DND-41 (cell line): Measurements from ENCODE around the gene PARVB.

Experiments
- ATAC-seq: fragments of 200-7000 bp; cut with Tn5 transposase; 3 replicates; pipeline ENCODE4 v1.9.1; 2021; ENCODE audit warnings: low read depth; ENCODE audit not compliant: insufficient read depth
- DNase-seq: peaks from one replicate; pipeline ENCODE4 v3.0.0-alpha.2; 2020
- H2AFZ ChIP-seq: 2 replicates; pipeline ENCODE4 v1.6.0; 2012; ENCODE audit warnings: low read depth, low read length
- H3K27ac ChIP-seq: 2 replicates; pipeline ENCODE4 v1.5.1; 2012; ENCODE audit warnings: low read length, inconsistent platforms
- H3K27me3 ChIP-seq: fragments of 200-600 bp; sonication (generic); 2 replicates; pipeline ENCODE4 v1.6.0; 2012; ENCODE audit warnings: low read length, mild to moderate bottlenecking, inconsistent platforms; ENCODE audit not compliant: insufficient read depth, poor library complexity
- H3K36me3 ChIP-seq: 2 replicates; pipeline ENCODE4 v1.5.1; 2012; ENCODE audit warnings: low read length, inconsistent platforms; ENCODE audit not compliant: insufficient read depth
- H3K4me1 ChIP-seq: 2 replicates; pipeline ENCODE4 v1.5.1; 2012; ENCODE audit warnings: mild to moderate bottlenecking, low read length; ENCODE audit not compliant: insufficient read depth
- H3K4me2 ChIP-seq: 2 replicates; pipeline ENCODE4 v1.6.0; 2012; ENCODE audit warnings: mild to moderate bottlenecking, moderate library complexity, low read length, inconsistent platforms; ENCODE audit not compliant: insufficient read depth
- H3K4me3 ChIP-seq, 2 experiments: fragments of 200-600 bp in 1 of 2; shearing (Covaris generic) in 1 of 2; 2 replicates each; pipeline ENCODE4 v1.5.1; 2012 to 2016; ENCODE audit warnings: inconsistent platforms in 2 of 2, low read length in 2 of 2, mild to moderate bottlenecking in 2 of 2, low read depth in 1 of 2, moderate library complexity in 1 of 2
- H3K79me2 ChIP-seq: 2 replicates; pipeline ENCODE4 v1.6.0; 2012; ENCODE audit warnings: low read length, inconsistent platforms; ENCODE audit not compliant: insufficient read depth
- H3K9ac ChIP-seq: 2 replicates; pipeline ENCODE4 v1.6.0; 2012; ENCODE audit warnings: low read depth, mild to moderate bottlenecking, inconsistent platforms, low read length, moderate library complexity
- H3K9me3 ChIP-seq: 2 replicates; pipeline ENCODE4 v1.5.1; 2012; ENCODE audit warnings: low read length, moderate library complexity, mild to moderate bottlenecking, inconsistent platforms; ENCODE audit not compliant: insufficient read depth, severe bottlenecking
- H4K20me1 ChIP-seq: 2 replicates; pipeline ENCODE4 v1.6.0; 2012; ENCODE audit warnings: low read length; ENCODE audit not compliant: insufficient read depth
- EZH2 ChIP-seq: IDR thresholded peaks from 3 replicates; pipeline ENCODE4 v1.6.1; 2012; ENCODE audit warnings: borderline replicate concordance, low read depth, mild to moderate bottlenecking, moderate library complexity, low read length, inconsistent platforms; ENCODE audit not compliant: severe bottlenecking
- TF ChIP-seq, protein P1 (sequence below): IDR thresholded peaks from 2 replicates; pipeline ENCODE4 v1.5.1; 2012; ENCODE audit warnings: borderline replicate concordance, low read length, moderate library complexity, mild to moderate bottlenecking; ENCODE audit not compliant: poor library complexity, severe bottlenecking; ENCODE audit errors: extremely low read depth

The PARVB gene

DNA sequence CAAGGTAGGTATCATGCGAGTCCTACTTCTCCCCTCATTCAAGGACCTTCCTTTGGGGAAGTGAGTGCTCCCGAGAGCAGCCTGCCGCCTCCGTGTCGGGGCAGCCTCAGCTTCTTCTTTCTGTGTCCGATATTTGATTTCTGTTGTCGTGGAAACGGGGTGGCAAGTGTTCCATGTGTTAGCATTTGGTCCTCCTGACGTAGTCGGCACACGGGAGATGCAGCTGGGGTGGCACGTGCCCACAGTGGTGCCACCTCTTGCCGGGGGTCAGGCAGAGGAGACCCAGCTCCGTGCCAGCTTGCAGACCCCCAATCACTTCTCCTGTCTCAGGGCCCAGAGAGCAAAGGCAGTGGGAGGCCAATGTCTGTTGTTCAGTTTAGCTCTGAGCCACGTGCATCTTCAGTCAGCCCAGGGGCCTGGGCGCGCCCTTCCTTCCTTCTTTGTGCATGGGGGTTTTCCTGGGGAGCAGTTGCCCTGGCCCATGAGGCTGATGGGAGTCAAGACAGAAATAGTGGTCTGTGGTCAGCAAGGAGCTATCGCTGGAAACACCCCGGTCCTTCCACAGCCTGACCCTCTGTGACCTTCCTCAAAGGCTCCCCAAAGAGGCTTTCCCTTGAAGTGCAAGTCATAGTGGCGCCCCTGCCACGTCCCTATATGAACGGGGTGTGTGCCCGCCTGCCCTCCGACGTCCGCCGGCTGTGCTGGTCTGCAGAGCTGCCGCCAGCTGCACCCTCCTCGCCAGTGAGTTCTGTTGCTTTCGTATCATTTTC is 44.5 kb downstream of the PARVB start:
- no peak for TF ChIP-seq EZH2
- TF ChIP-seq, protein P1, sequence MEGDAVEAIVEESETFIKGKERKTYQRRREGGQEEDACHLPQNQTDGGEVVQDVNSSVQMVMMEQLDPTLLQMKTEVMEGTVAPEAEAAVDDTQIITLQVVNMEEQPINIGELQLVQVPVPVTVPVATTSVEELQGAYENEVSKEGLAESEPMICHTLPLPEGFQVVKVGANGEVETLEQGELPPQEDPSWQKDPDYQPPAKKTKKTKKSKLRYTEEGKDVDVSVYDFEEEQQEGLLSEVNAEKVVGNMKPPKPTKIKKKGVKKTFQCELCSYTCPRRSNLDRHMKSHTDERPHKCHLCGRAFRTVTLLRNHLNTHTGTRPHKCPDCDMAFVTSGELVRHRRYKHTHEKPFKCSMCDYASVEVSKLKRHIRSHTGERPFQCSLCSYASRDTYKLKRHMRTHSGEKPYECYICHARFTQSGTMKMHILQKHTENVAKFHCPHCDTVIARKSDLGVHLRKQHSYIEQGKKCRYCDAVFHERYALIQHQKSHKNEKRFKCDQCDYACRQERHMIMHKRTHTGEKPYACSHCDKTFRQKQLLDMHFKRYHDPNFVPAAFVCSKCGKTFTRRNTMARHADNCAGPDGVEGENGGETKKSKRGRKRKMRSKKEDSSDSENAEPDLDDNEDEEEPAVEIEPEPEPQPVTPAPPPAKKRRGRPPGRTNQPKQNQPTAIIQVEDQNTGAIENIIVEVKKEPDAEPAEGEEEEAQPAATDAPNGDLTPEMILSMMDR, result no peak
- H4K20me1 ChIP-seq, result no peaks in the 10 kb centered on the region; the same call in 1 of the 2 replicates
- H3K9ac ChIP-seq, result no peak overlapping the region
- no peak overlapping the region for H3K4me3 ChIP-seq
- no peaks in the 10 kb centered on the region for H3K4me1 ChIP-seq
- no peak overlapping the region for H3K27ac ChIP-seq
- no peaks in the 10 kb centered on the region for H3K79me2 ChIP-seq
- no peaks in the 10 kb centered on the region for H3K9me3 ChIP-seq
- no peak for DNase-seq
- no peak for ATAC-seq
- no peak overlapping the region for H3K4me2 ChIP-seq
- no peaks in the 10 kb centered on the region for H3K36me3 ChIP-seq
- peaks cover 4% of the 10 kb centered on the region for H3K27me3 ChIP-seq
- no peak overlapping the region for H2AFZ ChIP-seq

DNA sequence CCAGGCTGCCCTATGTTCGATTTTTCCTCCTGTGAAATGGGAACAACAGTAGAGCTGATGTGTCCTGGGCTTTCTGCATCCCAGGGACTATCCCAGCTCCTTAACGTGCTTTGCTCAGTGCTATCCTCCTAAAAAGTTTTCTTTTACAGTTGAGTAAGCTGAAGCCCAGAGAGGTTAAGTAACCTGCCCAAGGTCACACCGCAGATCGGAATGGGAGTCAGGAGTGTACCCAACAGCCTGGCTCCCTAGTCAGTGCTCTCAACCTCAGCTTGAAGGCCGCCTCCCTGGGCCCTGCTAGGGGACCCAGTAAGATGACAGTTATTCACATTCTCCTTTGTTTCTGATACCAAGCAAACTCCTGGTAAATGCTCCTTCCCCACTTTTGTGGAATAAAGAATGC is 45.9 kb downstream of the PARVB start:
- no peak overlapping the region for H3K4me2 ChIP-seq
- H3K27ac ChIP-seq, result no peak overlapping the region
- H3K27me3 ChIP-seq, result peaks cover 4% of the 10 kb centered on the region
- H3K79me2 ChIP-seq, result no peaks in the 10 kb centered on the region
- ATAC-seq, result no peak
- H3K9ac ChIP-seq, result no peak overlapping the region
- no peak overlapping the region for H2AFZ ChIP-seq
- H3K36me3 ChIP-seq, result no peaks in the 10 kb centered on the region
- H3K4me3 ChIP-seq, result no peak overlapping the region
- H3K9me3 ChIP-seq, result no peaks in the 10 kb centered on the region
- H4K20me1 ChIP-seq, result peaks cover 3% of the 10 kb centered on the region; the same call in 1 of the 2 replicates
- H3K4me1 ChIP-seq, result no peaks in the 10 kb centered on the region
- no peak for DNase-seq
- no peak for TF ChIP-seq EZH2
- TF ChIP-seq, protein P1, result no peak

DNA sequence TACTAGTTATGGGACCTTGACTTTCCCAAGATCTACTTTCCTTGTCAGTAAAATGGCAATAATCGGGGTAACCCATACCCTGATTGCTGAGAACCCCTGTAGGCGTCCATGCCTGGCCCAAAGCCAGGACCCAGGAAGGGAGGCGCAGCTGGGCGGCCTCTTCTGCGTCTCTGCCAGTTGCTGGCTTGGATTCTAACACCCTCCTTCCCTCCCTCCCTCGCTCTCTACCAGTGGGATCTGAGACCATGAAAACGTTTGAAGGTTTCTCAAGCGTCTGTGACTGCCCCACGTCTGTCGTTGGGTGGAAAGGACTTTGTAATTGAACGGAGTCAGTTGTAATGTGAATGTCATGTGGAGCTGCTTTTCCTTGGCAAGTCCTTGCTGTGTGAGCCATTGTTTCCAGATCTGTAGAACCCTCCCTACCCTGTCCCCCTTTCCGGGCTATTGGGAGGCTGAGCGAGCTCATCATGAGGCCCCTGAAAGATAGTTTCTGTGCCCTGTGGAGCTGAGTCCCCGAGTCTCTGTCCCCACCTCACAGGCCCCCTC is 47.8 kb downstream of the PARVB start:
- no peak overlapping the region for H3K9ac ChIP-seq
- no peak for ATAC-seq

More for the DNA sequence above, 47.8 kb downstream of the PARVB start:
- peaks cover 4% of the 10 kb centered on the region for H3K27me3 ChIP-seq
- H3K4me3 ChIP-seq, result no peak overlapping the region
- no peaks in the 10 kb centered on the region for H3K79me2 ChIP-seq
- H3K36me3 ChIP-seq, result no peaks in the 10 kb centered on the region
- no peaks in the 10 kb centered on the region for H3K4me1 ChIP-seq
- no peak overlapping the region for H3K4me2 ChIP-seq
- H2AFZ ChIP-seq, result no peak overlapping the region
- H3K27ac ChIP-seq, result no peak overlapping the region
- H3K9me3 ChIP-seq, result no peaks in the 10 kb centered on the region
- peaks cover 3% of the 10 kb centered on the region; the same call in 1 of the 2 replicates for H4K20me1 ChIP-seq
- no peak for DNase-seq
- TF ChIP-seq EZH2, result no peak
- TF ChIP-seq, protein P1, result no peak
